Fibroblast of lung (primary cell): ENCODE results near the gene NCAN. TPM values are rescaled to one million over a fixed set of nuclear protein-coding genes. Genes with fewer than 3 reads are reported as not detected.

ENCODE experiments used
- DNase-seq, 2 donors: peaks; one replicate each; pipeline versions ENCODE4 v3.0.0 to v3.0.0-alpha.2; 2010; ENCODE audit warnings: low read depth in 2 of 2
- H2AFZ ChIP-seq: 2 replicates; pipeline ENCODE4 v1.5.1; 2012; ENCODE audit warnings: low read length, control low read depth, inconsistent platforms
- H3K27ac ChIP-seq: 2 replicates; pipeline ENCODE4 v1.5.1; 2011; ENCODE audit warnings: low read length, control low read depth; ENCODE audit not compliant: insufficient read depth
- H3K27me3 ChIP-seq: 2 replicates; pipeline ENCODE4 v1.5.1; 2011; ENCODE audit warnings: mild to moderate bottlenecking, low read length; ENCODE audit not compliant: control insufficient read depth, insufficient read depth
- H3K36me3 ChIP-seq: 2 replicates; pipeline ENCODE4 v1.5.1; 2011; ENCODE audit warnings: low read length; ENCODE audit not compliant: control insufficient read depth, insufficient read depth
- H3K4me1 ChIP-seq: 2 replicates; pipeline ENCODE4 v1.5.1; 2011; ENCODE audit warnings: low read length; ENCODE audit not compliant: control insufficient read depth, insufficient read depth; ENCODE audit errors: extremely low read depth
- H3K4me2 ChIP-seq: 2 replicates; pipeline ENCODE4 v1.5.1; 2011; ENCODE audit warnings: low read length, control low read depth; ENCODE audit not compliant: insufficient read depth; ENCODE audit errors: extremely low read depth
- H3K4me3 ChIP-seq, 4 experiments: fragments of 200-600 bp in 1 of 4; sonication (generic) in 1 of 4; replicated peaks in 1 of 4; 2 replicates each; pipeline ENCODE4 v1.5.1; 2011 to 2016; ENCODE audit warnings: low read length in 4 of 4, low read depth in 3 of 4, mild to moderate bottlenecking in 3 of 4, control low read depth in 2 of 4, inconsistent platforms in 1 of 4, mixed read lengths in 1 of 4; ENCODE audit not compliant: insufficient read depth in 1 of 4; ENCODE audit errors: control extremely low read depth in 1 of 4
- H3K79me2 ChIP-seq: 2 replicates; pipeline ENCODE4 v1.5.1; 2012; ENCODE audit warnings: mild to moderate bottlenecking, low read length, inconsistent platforms; ENCODE audit not compliant: control insufficient read depth, insufficient read depth
- H3K9ac ChIP-seq: 2 replicates; pipeline ENCODE4 v1.5.1; 2011; ENCODE audit warnings: mild to moderate bottlenecking, low read length, control low read depth; ENCODE audit not compliant: insufficient read depth
- H3K9me3 ChIP-seq: 2 replicates; pipeline ENCODE4 v1.5.1; 2012; ENCODE audit warnings: low read depth, low read length; ENCODE audit not compliant: control insufficient read depth, insufficient read depth
- H4K20me1 ChIP-seq: 2 replicates; pipeline ENCODE4 v1.5.1; 2011; ENCODE audit warnings: low read length; ENCODE audit not compliant: control insufficient read depth, insufficient read depth; ENCODE audit errors: extremely low read depth
- CTCF ChIP-seq, 2 donors: IDR thresholded peaks in 1 of 2; conservative IDR thresholded peaks in 1 of 2; 1 replicate in 1 of 2; 2 replicates in 1 of 2; pipeline ENCODE4 v1.5.1; 2011 to 2012; ENCODE audit warnings: low read length in 2 of 2, control low read depth in 1 of 2, inconsistent platforms in 1 of 2, low read depth in 1 of 2, mild to moderate bottlenecking in 1 of 2
- EZH2 ChIP-seq: IDR thresholded peaks from 2 replicates; pipeline ENCODE4 v1.5.1; 2012; ENCODE audit warnings: low read length, control low read depth, mild to moderate bottlenecking; ENCODE audit errors: missing control alignments
- polyA plus RNA-seq, 2 donors: library from polyadenylated mRNA; depleted of rRNA in 1 of 2; stranded (reverse) in 1 of 2; unstranded in 1 of 2; fragments of >200 nt; gene quantifications; 2 replicates each; pipeline ENCODE4 v1.2.1, GENCODE V29; 2011 to 2012; ENCODE audit warnings: missing spikeins in 1 of 2
- total RNA-seq: library from RNA; depleted of rRNA; stranded (reverse); fragments of >200 nt; gene quantifications from 2 replicates; pipeline ENCODE4 v1.2.1, GENCODE V29; 2014

NCAN gene
- total and polyA plus RNA-seq, 2 donors (not counting 1 experiment from before 2014, with no cell fraction given) = under 0.01 TPM; not detected in 1

GRCh38 chr19:19262190-19263057 is 50.7 kb downstream of the NCAN start:
- TF ChIP-seq EZH2 = peak; percentile 92
- TF ChIP-seq CTCF (conservative IDR thresholded peaks at IDR 0.05 in 1 of 2, IDR thresholded peaks at IDR 0.05 in 1 of 2; ENCODE audit: low read depth in 1 of 2, low read length in 2 of 2) = no peak
- Histone ChIP-seq H3K4me1 (no peaks in the 10 kb centered on the region), H3K4me3 (no peak overlapping the region), H4K20me1 (no peaks in the 10 kb centered on the region), H3K27me3 (peaks cover 22% of the 10 kb centered on the region), H3K36me3 (no peaks in the 10 kb centered on the region), H3K9me3 (no peaks in the 10 kb centered on the region), H3K9ac (no peak overlapping the region), H3K27ac (no peak overlapping the region), H3K79me2 (no peaks in the 10 kb centered on the region), H2AFZ (no peak overlapping the region), H3K4me2 (no peak overlapping the region)
- no peak for DNase-seq

DNA sequence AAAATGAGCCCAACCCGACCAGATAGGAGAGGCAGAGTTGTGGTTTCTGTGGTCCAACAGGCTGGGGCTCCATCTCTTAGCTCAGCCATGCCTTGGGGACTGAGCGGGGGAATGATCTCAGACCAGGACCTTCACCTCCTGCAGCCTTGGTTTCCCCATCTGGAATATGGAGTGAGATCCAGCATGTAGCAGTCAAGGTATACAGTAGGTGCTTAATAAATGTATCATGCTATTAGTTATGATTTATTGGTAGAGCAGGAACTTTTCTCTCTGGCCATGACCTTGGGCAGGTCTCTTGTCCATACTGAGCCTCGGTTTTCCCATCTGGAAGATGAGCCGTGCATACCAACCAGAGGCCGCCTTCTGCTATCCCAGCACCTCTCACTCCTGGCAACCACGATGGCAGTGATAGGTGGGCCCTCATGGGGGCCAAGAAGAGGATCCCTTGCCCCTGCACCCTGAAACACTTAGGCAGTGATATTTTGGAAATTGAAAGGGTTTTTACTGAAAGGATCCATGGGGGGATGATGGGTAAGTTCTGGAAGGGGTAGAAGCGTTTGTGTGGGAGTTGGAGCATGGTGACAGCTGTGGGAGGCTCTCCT is 52.2 kb downstream of the NCAN start:
- no peaks in the 10 kb centered on the region for H4K20me1 ChIP-seq
- H3K79me2 ChIP-seq = no peaks in the 10 kb centered on the region
- no peaks in the 10 kb centered on the region for H3K4me1 ChIP-seq
- TF ChIP-seq CTCF (conservative IDR thresholded peaks at IDR 0.05 in 1 of 2, IDR thresholded peaks at IDR 0.05 in 1 of 2; ENCODE audit: low read depth in 1 of 2, low read length in 2 of 2) = no peak
- no peak for TF ChIP-seq EZH2
- no peaks in the 10 kb centered on the region for H3K9me3 ChIP-seq
- no peak overlapping the region for H3K4me2 ChIP-seq
- H2AFZ ChIP-seq = no peak overlapping the region
- H3K27me3 ChIP-seq = peaks cover 23% of the 10 kb centered on the region
- no peaks in the 10 kb centered on the region for H3K36me3 ChIP-seq
- no peak overlapping the region for H3K27ac ChIP-seq
- no peak overlapping the region for H3K4me3 ChIP-seq
- no peak overlapping the region for H3K9ac ChIP-seq
- DNase-seq = no peak

GRCh38 chr19:19267305-19267704 is 55.5 kb downstream of the NCAN start:
- Histone ChIP-seq H3K36me3 (no peaks in the 10 kb centered on the region), H3K4me1 (no peaks in the 10 kb centered on the region), H3K4me3 (no peak overlapping the region), H2AFZ (no peak overlapping the region), H3K9ac (no peak overlapping the region), H3K79me2 (no peaks in the 10 kb centered on the region), H3K4me2 (no peak overlapping the region), H3K27ac (no peak overlapping the region), H3K27me3 (peaks cover 20% of the 10 kb centered on the region), H4K20me1 (no peaks in the 10 kb centered on the region), H3K9me3 (no peaks in the 10 kb centered on the region)
- TF ChIP-seq EZH2 (no peak), CTCF (conservative IDR thresholded peaks at IDR 0.05 in 1 of 2, IDR thresholded peaks at IDR 0.05 in 1 of 2; ENCODE audit: low read depth in 1 of 2, low read length in 2 of 2) (no peak)
- no peak for DNase-seq
